ENCODE results near the gene ERP44.

DNA sequence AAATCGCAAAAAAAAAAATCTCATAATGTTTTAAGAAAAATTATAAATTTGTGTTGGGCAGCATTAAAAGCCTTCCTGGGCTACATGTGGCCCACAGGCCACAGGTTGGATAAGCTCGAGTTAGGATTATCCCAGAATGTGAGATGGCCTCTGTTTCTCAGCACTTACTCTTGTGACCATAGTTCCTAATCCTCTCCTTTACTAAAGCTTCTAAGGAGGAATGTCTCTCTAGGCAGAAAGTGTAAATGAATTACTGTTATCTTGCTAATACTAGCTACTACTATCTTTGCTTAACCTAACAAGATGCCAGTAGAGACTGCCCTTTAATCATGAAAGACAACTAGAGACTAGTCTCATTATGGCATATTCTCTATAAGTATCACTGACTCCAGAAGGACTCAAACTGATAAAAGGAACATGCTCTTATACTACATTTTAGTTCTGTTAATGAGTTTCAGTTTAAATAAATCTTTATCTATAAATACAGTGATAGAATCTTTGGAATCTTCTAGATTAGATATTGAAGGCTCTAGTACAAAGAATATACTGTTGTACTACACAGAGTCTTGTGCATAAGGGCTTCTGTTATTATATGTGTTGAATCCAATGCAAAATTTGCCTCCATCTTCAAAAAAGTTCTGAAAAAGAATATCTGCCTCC, 14.0 kb upstream of the ERP44 start:
- TF ChIP-seq POLR2A (IDR thresholded peaks at IDR 0.05): no peak
- TF ChIP-seq, protein P1, sequence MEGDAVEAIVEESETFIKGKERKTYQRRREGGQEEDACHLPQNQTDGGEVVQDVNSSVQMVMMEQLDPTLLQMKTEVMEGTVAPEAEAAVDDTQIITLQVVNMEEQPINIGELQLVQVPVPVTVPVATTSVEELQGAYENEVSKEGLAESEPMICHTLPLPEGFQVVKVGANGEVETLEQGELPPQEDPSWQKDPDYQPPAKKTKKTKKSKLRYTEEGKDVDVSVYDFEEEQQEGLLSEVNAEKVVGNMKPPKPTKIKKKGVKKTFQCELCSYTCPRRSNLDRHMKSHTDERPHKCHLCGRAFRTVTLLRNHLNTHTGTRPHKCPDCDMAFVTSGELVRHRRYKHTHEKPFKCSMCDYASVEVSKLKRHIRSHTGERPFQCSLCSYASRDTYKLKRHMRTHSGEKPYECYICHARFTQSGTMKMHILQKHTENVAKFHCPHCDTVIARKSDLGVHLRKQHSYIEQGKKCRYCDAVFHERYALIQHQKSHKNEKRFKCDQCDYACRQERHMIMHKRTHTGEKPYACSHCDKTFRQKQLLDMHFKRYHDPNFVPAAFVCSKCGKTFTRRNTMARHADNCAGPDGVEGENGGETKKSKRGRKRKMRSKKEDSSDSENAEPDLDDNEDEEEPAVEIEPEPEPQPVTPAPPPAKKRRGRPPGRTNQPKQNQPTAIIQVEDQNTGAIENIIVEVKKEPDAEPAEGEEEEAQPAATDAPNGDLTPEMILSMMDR (IDR thresholded peaks at IDR 0.05): no peak
- TF ChIP-seq POLR2AphosphoS5 (IDR thresholded peaks at IDR 0.05): no peak

Measured in suprapubic skin (tissue), 4 donors.